H1 (cell line): ENCODE data around the gene TCF4. TPM values are rescaled to one million over a fixed set of nuclear protein-coding genes. Genes with fewer than 3 reads are reported as not detected.

Experiments used
- CBX5 ChIP-seq: fragments of 300-800, 300-1000 bp; sonication (generic); IDR thresholded peaks from 2 replicates; pipeline ENCODE4 v1.7.1; 2016; ENCODE audit warnings: antibody characterized with exemption, low read length, low read depth
- MAFK ChIP-seq: IDR thresholded peaks from 2 replicates; pipeline ENCODE4 v1.6.1; 2012; ENCODE audit warnings: low read depth, mild to moderate bottlenecking, improper control_type of control experiment, low read length
- polyA plus RNA-seq, 7 experiments: library from polyadenylated mRNA; depleted of rRNA in 3 of 7; stranded (reverse) in 5 of 7; unstranded in 2 of 7; fragments of >200 nt in 5 of 7; fragments of 200-250 nt in 2 of 7; gene quantifications; 1 replicate in 5 of 7; 2 replicates in 1 of 7; 4 replicates in 1 of 7; pipeline versions ENCODE4 v1.2.1 to v1.2.3, GENCODE V29; 2011 to 2013; ENCODE audit warnings: missing spikeins in 2 of 7, mixed read lengths in 2 of 7
- total RNA-seq: library from RNA; stranded (reverse); fragmentation: NEBNext Ultra II Directional; extraction: Animal tissue kit (Norgen Biotek cat#: 25700); gene quantifications from 2 replicates; pipeline ENCODE4 v1.2.1, GENCODE V29; 2021

TCF4 gene
- total and polyA plus RNA-seq, 2 of the 8 experiments (the other 6 are each of a cell fraction or from before 2014, with no cell fraction given) = 59.3 to 118 TPM

- TF ChIP-seq CBX5 = no peak
- TF ChIP-seq MAFK = no peak
Measured at GRCh38 chr18:55258088-55258487, 329.9 kb downstream of the TCF4 start (continued).
